ENCODE measurements around the gene FBXO48. TPM values are rescaled to one million over a fixed set of nuclear protein-coding genes. Genes with fewer than 3 reads are reported as not detected.

FBXO48 gene
- total and polyA plus RNA-seq, 10 of the 15 experiments (the other 5 are each of a cell fraction or from before 2014, with no cell fraction given) = 0.56 to 2.3 (median 1.2) TPM

DNA sequence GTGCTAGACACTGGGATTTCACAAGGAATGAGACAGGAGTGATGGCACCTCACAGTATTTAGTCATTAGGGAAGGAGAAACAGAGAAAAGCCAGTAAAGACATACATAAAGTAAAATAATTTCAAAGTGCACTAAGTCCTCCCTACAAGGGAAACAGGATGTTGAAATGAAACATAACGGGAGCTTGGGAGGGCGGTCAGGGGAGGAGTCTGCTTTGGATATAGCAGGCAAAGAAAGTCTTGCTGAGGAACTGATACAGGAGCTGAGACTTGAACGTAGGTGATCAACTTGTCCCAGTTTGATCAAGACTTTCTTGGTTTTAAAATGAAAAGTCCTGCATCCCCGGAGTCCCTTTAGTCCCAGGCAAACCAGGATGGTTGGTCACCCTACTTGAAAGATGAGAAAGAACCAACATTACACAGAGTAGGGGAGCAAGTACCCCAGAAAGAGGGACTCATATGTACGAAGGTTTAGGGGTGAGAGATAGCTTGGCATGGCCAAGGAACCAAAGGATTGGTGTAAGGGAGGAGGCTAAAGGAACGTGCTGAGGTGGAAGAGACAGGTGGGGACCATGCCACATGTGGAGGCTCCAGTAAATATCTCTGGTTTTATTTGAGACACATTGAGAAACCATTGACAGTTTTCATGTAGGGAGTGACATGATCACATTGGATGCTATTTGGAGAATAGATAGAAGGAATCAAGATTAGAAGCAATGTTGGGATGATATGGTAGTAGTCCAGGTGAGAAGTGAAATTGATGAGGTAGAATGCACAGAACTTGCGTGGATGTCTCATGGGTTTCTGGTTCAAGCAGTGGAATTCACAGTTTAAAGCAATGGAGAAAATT, 28.4 kb downstream of the FBXO48 start (continued):
- peak; percentile 52; the same call in 1 of the 2 replicates for TF ChIP-seq NFIC (IDR thresholded peaks at IDR 0.05; ENCODE audit: low read depth, low read length)
- no peak for TF ChIP-seq ZNF217 (IDR thresholded peaks at IDR 0.05)
- TF ChIP-seq BACH1 (IDR thresholded peaks at IDR 0.05; ENCODE audit: borderline replicate concordance) = peak; percentile 95
- TF ChIP-seq KDM1A (IDR thresholded peaks at IDR 0.05; ENCODE audit: borderline replicate concordance) = no peak
- no peak for TF ChIP-seq NR2C2 (IDR thresholded peaks at IDR 0.05; ENCODE audit: borderline replicate concordance, control insufficient read depth, insufficient read length, low read depth)
- no peak for TF ChIP-seq SUZ12 (IDR thresholded peaks at IDR 0.05; ENCODE audit: unreplicated experiment)
- TF ChIP-seq, protein P1, sequence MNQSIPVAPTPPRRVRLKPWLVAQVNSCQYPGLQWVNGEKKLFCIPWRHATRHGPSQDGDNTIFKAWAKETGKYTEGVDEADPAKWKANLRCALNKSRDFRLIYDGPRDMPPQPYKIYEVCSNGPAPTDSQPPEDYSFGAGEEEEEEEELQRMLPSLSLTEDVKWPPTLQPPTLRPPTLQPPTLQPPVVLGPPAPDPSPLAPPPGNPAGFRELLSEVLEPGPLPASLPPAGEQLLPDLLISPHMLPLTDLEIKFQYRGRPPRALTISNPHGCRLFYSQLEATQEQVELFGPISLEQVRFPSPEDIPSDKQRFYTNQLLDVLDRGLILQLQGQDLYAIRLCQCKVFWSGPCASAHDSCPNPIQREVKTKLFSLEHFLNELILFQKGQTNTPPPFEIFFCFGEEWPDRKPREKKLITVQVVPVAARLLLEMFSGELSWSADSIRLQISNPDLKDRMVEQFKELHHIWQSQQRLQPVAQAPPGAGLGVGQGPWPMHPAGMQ (IDR thresholded peaks at IDR 0.05; ENCODE audit: borderline replicate concordance) = no peak
- peak in 1 of 2 experiments; percentile 57; a peak in 1 of 3 replicates for TF ChIP-seq EGR1 (IDR thresholded peaks at IDR 0.05; ENCODE audit: borderline replicate concordance in 1 of 2, low read depth in 2 of 2, low read length in 2 of 2)
- peak; percentile 89; the same call in 1 of the 2 replicates for TF ChIP-seq TCF3 (IDR thresholded peaks at IDR 0.05; ENCODE audit: borderline replicate concordance, insufficient read depth, low read depth, low read length)
- no peak for TF ChIP-seq SMC3 (IDR thresholded peaks at IDR 0.05; ENCODE audit: borderline replicate concordance, low read length)
- no peak for TF ChIP-seq CTCF (IDR thresholded peaks at IDR 0.05 in 2 of 3, conservative IDR thresholded peaks at IDR 0.05 in 1 of 3; ENCODE audit: control insufficient read depth in 2 of 3, extremely low read depth in 1 of 3, insufficient read depth in 1 of 3, low read depth in 3 of 3, low read length in 3 of 3)
- peak; percentile 99 for TF ChIP-seq SMAD5 (IDR thresholded peaks at IDR 0.05; ENCODE audit: low read depth)
- no peak for TF ChIP-seq ATF3 (IDR thresholded peaks at IDR 0.05; ENCODE audit: borderline replicate concordance, extremely low read depth, low read depth, low read length)
- no peak for TF ChIP-seq IRF4 (IDR thresholded peaks at IDR 0.05; ENCODE audit: low read depth, low read length)
- TF ChIP-seq, protein P2, sequence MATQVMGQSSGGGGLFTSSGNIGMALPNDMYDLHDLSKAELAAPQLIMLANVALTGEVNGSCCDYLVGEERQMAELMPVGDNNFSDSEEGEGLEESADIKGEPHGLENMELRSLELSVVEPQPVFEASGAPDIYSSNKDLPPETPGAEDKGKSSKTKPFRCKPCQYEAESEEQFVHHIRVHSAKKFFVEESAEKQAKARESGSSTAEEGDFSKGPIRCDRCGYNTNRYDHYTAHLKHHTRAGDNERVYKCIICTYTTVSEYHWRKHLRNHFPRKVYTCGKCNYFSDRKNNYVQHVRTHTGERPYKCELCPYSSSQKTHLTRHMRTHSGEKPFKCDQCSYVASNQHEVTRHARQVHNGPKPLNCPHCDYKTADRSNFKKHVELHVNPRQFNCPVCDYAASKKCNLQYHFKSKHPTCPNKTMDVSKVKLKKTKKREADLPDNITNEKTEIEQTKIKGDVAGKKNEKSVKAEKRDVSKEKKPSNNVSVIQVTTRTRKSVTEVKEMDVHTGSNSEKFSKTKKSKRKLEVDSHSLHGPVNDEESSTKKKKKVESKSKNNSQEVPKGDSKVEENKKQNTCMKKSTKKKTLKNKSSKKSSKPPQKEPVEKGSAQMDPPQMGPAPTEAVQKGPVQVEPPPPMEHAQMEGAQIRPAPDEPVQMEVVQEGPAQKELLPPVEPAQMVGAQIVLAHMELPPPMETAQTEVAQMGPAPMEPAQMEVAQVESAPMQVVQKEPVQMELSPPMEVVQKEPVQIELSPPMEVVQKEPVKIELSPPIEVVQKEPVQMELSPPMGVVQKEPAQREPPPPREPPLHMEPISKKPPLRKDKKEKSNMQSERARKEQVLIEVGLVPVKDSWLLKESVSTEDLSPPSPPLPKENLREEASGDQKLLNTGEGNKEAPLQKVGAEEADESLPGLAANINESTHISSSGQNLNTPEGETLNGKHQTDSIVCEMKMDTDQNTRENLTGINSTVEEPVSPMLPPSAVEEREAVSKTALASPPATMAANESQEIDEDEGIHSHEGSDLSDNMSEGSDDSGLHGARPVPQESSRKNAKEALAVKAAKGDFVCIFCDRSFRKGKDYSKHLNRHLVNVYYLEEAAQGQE (IDR thresholded peaks at IDR 0.05; ENCODE audit: low read depth, low read length) = no peak
- peak in 1 of 2 experiments; percentile 89; a peak in 2 of 4 replicates for TF ChIP-seq SRF (IDR thresholded peaks at IDR 0.05; ENCODE audit: low read depth in 2 of 2, low read length in 2 of 2)
- TF ChIP-seq DPF2 (IDR thresholded peaks at IDR 0.05) = no peak
- TF ChIP-seq HDGF (IDR thresholded peaks at IDR 0.05) = 0 out of 2 replicates have a peak, but pooled peaks have one; percentile 30
- TF ChIP-seq MYB (IDR thresholded peaks at IDR 0.05; ENCODE audit: borderline replicate concordance, low read depth, low read length) = peak; percentile 41; the same call in 1 of the 2 replicates
- TF ChIP-seq ASH2L (IDR thresholded peaks at IDR 0.05; ENCODE audit: borderline replicate concordance, low read depth) = no peak
- TF ChIP-seq POLR2AphosphoS5 (IDR thresholded peaks at IDR 0.05; ENCODE audit: low read length) = peak; percentile 99
- no peak for TF ChIP-seq ZNF274 (IDR thresholded peaks at IDR 0.05; ENCODE audit: insufficient read depth, insufficient read length)
- no peak for TF ChIP-seq SREBF2 (IDR thresholded peaks at IDR 0.05; ENCODE audit: low read length)
